ENCODE results near the gene STAM2.

DNA sequence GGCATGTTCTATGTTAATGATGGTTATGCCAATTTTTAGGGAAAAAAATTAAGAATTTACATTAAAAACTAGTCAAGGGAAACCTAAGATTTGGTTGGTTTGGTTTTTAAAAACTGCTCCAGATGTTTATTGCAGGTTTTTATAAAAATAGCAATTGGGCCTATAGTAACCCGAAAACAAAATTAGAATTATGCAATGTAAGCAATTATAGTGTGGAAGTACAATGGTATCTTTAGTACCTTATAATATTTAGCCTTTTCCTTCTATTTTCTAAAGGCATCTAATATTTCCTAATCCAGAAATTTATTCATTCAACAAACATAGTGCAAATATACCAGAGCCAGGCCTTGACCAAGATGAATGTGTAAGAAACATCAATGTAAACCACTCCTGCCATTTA is 104.0 kb downstream of the STAM2 start:
- TF ChIP-seq, protein P1, sequence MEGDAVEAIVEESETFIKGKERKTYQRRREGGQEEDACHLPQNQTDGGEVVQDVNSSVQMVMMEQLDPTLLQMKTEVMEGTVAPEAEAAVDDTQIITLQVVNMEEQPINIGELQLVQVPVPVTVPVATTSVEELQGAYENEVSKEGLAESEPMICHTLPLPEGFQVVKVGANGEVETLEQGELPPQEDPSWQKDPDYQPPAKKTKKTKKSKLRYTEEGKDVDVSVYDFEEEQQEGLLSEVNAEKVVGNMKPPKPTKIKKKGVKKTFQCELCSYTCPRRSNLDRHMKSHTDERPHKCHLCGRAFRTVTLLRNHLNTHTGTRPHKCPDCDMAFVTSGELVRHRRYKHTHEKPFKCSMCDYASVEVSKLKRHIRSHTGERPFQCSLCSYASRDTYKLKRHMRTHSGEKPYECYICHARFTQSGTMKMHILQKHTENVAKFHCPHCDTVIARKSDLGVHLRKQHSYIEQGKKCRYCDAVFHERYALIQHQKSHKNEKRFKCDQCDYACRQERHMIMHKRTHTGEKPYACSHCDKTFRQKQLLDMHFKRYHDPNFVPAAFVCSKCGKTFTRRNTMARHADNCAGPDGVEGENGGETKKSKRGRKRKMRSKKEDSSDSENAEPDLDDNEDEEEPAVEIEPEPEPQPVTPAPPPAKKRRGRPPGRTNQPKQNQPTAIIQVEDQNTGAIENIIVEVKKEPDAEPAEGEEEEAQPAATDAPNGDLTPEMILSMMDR (IDR thresholded peaks at IDR 0.05) = no peak
- TF ChIP-seq POLR2A (IDR thresholded peaks at IDR 0.05) = no peak
